ENCODE data around the gene CA10.

CA10 gene

GRCh38 chr17:51668963-51669246 lies 489.6 kb downstream of the CA10 start:
- no peak for DNase-seq

GRCh38 chr17:51668155-51668962 lies 490.2 kb downstream of the CA10 start:
- DNase-seq: no peak

- no peak for DNase-seq
Observed at GRCh38 chr17:51667706-51668083, 490.8 kb downstream of the CA10 start.

- no peak for DNase-seq
Observed at GRCh38 chr17:51666971-51667705, 491.4 kb downstream of the CA10 start.

DNA sequence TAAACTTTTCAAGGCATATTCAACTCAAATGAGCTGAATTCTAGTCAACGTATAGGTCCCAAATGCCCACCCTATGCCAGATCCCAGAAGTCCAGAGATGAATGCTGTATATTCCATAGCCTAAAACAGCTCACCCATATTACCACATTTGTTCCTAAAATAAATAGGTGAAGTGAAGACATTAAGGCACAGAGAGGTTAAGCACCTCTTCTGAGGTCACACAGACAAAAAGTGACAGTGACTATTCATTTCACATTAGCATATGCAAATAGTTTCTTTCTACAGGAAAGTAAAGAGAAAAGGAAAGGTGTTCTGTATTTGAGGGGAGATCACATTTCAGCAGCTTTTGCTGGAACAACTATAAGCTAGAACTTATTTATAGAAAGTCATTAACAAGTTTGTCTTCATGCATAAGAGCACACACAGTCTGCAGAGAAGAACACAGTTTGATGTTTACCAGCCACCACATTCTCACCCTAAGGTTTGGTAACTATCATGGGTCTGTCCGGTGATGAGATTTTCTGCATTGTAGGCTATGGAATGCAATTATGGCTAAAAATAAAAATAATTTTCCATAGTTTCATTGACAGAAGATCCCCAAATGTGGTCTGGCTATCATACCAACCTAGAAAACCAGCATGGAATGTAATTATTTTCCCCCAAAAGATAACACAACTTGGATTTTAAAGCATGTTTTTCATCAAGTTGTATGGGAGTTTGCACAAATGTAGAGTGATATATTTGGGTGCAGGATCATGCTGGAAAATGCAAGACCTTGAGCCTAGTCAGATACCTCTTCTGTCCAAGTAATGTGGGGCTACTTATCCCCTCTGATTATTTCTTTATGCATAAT lies 496.1 kb downstream of the CA10 start:
- no peak for DNase-seq

GRCh38 chr17:51661403-51661802 lies 497.1 kb downstream of the CA10 start:
- DNase-seq: no peak

DNA sequence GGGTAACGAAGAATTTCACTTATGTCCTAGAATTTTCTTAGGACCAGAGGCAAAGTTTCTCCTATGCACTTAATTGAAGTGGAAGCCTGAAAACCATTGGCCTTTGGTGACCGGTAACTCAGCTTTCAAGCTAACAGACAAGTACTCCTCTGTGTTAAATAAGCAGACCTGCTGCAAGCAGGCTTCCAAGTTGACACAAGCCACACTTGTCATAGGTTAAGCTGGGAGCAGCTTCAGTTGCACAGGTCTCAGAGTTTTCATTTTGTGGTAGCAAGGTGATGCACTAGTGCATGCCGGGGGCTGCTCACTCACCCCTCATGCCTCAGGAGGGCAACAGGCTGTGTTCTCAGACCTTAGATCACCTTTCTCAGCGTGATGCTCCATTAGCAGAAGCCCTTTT lies 498.2 kb downstream of the CA10 start:
- DNase-seq: no peak

DNA sequence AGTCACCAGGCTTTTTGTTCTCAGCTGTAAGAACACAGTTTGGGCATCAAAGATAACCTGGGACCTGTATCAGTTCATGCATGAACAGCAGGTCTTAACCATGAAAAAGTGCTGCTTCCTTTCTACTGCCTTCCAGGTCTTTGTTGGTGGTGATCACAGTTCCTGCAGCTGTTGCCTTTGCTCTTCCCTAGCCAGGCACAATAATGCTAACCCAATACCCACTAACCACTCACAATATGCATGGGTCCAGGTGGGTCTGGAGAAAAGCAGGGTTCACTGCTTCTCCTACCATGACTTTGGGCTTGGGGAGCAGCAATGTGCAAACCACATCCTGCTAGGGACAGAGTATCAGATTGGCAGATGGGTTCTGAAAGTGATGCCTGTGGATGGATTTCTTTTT lies 501.3 kb downstream of the CA10 start:
- DNase-seq: no peak

DNA sequence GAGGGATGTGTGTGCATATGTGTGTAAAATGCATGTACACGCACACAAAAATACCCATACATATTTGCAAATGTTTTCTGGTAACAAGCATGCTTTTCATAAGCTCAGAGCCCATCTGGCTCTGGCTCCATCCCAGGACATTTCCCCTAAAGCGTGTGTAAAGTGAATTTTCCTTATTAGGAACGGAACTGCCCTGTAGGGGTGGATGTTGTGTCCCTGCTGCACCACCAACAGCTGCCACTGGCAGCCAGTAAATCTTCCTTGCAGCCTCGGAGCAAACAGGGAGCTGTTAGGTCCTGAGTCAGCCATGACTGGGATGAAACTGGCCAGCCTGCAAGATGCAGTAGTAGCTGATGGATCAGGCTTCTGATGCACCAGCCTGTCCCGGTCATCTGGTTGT lies 504.6 kb downstream of the CA10 start:
- no peak for DNase-seq

DNA sequence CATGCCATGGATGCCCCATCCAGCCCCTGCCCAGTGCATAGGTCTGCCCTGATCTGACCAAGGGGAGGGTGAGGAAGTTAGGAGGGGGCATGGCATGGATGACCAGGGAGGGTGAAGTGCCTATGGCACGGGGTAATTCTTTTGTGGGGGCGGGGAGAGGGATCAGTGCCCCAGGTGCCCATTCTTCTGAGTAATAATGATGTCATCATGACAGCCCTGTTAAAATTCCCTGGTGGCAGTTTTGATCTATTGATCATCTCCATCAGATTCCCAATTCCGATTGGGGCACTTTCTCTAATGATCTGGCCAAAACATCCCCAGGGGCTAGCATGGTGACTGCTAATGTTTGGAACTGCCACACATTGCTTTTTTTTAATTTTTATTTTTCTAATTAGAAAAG lies 506.0 kb downstream of the CA10 start:
- DNase-seq: no peak

DNA sequence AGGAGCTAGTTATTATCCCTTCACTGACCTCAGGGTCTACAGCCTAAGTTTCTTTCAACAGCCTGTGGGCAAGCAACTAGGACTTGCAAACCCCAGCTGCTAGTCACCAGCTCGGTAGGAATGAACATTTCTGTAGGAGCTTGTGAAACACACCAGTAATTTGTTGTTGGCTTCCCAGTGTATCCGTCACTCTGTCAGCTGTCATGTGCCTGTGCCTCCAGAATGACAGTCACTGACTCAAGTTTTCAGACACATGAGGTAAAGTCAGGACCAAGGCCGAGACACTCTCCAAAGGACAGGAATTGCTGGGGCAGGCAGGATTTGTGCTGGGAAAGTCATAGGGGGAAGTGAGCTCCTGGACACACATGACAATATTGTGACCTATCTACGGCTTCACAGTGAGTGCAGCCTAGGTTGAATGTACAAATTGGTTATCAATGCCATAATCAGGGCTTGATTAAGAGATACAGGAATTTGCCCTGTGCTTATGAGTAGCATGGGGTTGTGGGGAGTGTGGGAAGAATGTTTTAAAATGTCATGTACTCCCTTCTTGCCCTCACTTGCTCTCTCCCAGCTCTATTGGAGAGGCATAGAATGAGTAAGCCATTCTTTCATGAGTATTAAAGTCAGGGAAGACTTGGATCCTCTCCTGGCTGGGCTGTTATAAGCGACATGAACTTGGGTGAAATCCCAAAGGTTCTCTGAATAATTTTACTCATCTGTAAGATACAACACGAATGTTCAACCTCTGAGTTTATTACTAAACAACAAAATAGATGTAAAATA lies 506.8 kb downstream of the CA10 start:
- DNase-seq: no peak

- no peak for DNase-seq
Observed at GRCh38 chr17:51650772-51651171, 507.7 kb downstream of the CA10 start.

DNA sequence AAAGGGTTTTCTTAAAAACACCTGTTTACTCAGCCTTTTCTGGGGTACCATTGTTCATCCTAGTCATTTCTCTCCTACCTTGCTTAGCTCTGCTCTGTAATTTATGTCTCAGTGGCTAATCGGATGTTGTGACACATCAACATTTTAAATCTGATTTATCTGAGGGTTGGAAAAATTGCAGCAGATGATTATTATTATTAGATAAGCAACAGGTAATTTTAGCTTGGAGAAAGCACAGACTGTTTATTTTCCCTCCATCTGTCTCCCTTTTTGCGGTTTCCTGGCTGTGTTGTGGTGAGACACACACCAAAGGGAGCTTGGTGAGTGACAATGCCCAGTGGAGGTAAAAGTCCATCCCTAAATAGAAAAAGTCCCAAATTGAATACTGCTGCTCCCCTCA lies 508.3 kb downstream of the CA10 start:
- no peak for DNase-seq

DNA sequence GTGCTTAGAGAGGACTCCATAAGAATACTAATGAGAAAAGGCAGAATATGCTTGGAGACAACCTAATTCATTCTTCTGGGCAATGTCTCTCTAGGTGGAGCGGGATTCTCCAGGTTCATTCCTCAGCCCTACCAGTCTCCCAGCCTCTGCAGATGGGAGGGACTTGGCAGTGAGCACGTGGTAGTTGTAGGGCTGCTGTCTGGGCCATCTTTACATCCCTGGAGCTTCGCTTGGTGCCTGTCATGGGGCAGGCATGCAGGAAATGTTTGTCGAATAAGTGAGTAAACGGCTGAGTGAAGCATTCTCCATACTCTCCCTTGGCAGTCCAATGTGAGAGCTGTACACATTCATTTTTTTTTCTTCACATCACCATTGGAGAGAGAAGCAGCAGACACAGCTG lies 510.7 kb downstream of the CA10 start:
- no peak for DNase-seq

- no peak for DNase-seq
Observed at GRCh38 chr17:51647067-51647466, 511.4 kb downstream of the CA10 start.

DNA sequence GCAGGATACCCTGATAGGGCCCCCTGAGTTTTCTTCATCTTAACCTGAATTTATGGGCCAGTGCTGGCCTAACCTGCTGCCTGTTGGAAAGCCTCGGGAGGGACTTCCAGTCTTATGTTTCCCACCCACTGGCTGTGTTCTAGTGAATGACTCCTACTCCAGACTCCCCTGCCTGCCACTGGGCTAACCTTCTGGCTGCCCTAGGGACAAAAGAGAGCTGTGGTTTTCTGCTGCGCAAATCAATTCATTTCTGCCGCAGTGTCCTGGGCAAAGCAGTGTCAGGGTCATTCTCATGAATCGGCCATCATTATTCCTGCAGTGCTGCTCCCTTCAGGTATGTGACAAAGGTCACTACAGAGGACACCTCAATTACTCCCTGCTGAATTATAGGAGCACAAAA lies 512.0 kb downstream of the CA10 start:
- DNase-seq: no peak

DNA sequence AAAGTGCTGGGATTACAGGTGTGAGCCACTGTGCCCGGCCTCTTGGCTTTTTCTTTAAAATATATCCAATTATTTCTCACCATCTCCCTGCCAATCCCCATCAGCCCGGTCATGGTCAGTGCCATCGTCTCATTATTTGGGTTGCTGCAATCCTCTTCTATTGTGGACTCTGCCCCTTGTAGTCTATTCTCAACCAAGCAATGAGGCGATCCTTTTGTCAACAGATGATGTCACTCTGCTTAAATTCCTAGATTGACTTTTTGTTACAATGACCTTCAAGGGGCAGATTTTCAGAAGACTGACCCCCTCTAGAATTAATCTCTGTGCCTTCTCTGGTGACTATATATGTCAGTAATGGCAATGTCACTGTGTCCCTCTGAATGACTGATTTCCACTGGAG lies 513.5 kb downstream of the CA10 start:
- DNase-seq: no peak

GRCh38 chr17:51643702-51644490 lies 514.6 kb downstream of the CA10 start:
- DNase-seq: no peak

- DNase-seq: no peak
Observed at GRCh38 chr17:51642029-51642428, 516.5 kb downstream of the CA10 start.

DNA sequence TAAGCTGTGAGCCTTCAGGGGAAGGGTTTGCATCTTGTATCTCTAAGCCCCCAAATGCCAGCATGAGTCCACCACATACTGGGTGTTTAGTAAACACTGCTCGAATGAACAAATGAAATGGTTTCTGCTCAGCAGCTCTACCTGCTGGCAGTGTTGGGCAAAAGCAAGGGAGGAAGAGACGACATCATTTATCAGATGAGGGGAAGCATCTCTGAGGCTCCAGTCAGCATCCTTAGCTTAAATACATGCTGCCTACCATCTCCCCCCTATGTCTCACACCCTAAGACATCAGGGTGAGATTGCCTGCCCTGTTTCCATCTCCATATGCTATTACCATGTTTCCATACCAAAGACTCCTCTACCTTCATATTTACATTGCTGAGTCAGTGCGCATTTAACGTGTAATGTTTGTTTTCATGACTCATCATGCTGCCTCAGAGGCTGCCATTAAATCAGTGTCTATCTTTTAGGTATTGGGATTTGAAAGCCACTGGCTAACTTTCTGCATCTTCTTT lies 518.3 kb downstream of the CA10 start:
- DNase-seq: no peak

DNA sequence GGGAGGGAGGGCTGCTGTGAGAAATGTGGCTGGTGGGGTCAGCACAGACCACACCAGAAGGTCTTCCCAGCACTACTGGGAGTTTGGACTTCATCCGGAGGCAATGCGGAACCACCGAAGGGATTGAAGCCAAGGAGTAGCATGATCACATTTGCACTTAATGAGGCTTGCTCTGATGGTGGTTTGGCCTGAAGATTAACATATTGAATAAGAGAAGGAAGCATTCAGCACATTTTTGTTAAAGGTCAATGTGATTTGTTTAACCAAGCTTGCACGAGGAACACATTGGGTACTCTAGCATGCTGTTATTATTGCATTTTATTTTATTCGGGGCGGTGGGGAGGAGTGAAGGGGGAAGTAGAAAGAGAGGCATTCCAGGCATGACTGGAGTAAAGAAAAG lies 519.5 kb downstream of the CA10 start:
- no peak for DNase-seq

- no peak for DNase-seq
Observed at GRCh38 chr17:51636291-51636690, 522.2 kb downstream of the CA10 start.
